ENCODE measurements around the gene SNX6.
"Not testable (repeated sequence)": the region's sequence is repeated elsewhere in the genome, so short reads cannot be mapped to it uniquely, and the experiment has no call there.

SNX6 gene

GRCh38 chr14:34562776-34563150 is 67.2 kb downstream of the SNX6 start:
- DNase-seq (ENCODE audit: low read depth in 2 of 2): no peak

GRCh38 chr14:34562037-34562775 is 67.7 kb downstream of the SNX6 start:
- not testable (repeated sequence) for DNase-seq (ENCODE audit: low read depth in 2 of 2)

- not testable (repeated sequence) for DNase-seq (ENCODE audit: low read depth in 2 of 2)
Observed at GRCh38 chr14:34556498-34556829, 73.5 kb downstream of the SNX6 start.

GRCh38 chr14:34555583-34556497 is 74.1 kb downstream of the SNX6 start:
- not testable (repeated sequence) for DNase-seq (ENCODE audit: low read depth in 2 of 2)

GRCh38 chr14:34554540-34555250 is 75.3 kb downstream of the SNX6 start:
- DNase-seq (ENCODE audit: low read depth in 2 of 2): no peak

- not testable (repeated sequence) for DNase-seq (ENCODE audit: low read depth in 2 of 2)
Observed at GRCh38 chr14:34549276-34549966, 80.5 kb downstream of the SNX6 start.

GRCh38 chr14:34548472-34548981 is 81.4 kb downstream of the SNX6 start:
- no peak for DNase-seq (ENCODE audit: low read depth in 2 of 2)

- not testable (repeated sequence) for DNase-seq (ENCODE audit: low read depth in 2 of 2)
Observed at GRCh38 chr14:34547136-34547520, 82.8 kb downstream of the SNX6 start.

- DNase-seq (ENCODE audit: low read depth in 2 of 2): not testable (repeated sequence)
Observed at GRCh38 chr14:34546272-34547135, 83.4 kb downstream of the SNX6 start.

GRCh38 chr14:34540181-34541059 is 89.5 kb downstream of the SNX6 start:
- DNase-seq (ENCODE audit: low read depth in 2 of 2): not testable (repeated sequence)

- peak; percentile 84 to 87 for DNase-seq (ENCODE audit: low read depth in 2 of 2)
Observed at GRCh38 chr14:34539407-34540180, 90.4 kb downstream of the SNX6 start, which contains the start of gene EAPP. TSS of gene EAPP (minus strand) at chr14:34539701. CDS start at chr14:34539628, 73 bp downstream.

- no peak for DNase-seq (ENCODE audit: low read depth in 2 of 2)
Observed at GRCh38 chr14:34538871-34539406, 91.0 kb downstream of the SNX6 start.

- DNase-seq (ENCODE audit: low read depth in 2 of 2): not testable (repeated sequence)
Observed at GRCh38 chr14:34538096-34538495, 91.9 kb downstream of the SNX6 start.

GRCh38 chr14:34537677-34538009 is 92.3 kb downstream of the SNX6 start:
- no peak for DNase-seq (ENCODE audit: low read depth in 2 of 2)

- peak in 1 of 2 experiments; percentile 21 for DNase-seq (ENCODE audit: low read depth in 2 of 2)
Observed at GRCh38 chr14:34536951-34537676, 92.8 kb downstream of the SNX6 start.

- no peak for DNase-seq (ENCODE audit: low read depth in 2 of 2)
Observed at GRCh38 chr14:34527591-34527990, 102.4 kb downstream of the SNX6 start.

- DNase-seq (ENCODE audit: low read depth in 2 of 2): not testable (repeated sequence)
Observed at GRCh38 chr14:34524216-34524615, 105.7 kb downstream of the SNX6 start.

GRCh38 chr14:34522496-34522895 is 107.5 kb downstream of the SNX6 start:
- no peak for DNase-seq (ENCODE audit: low read depth in 2 of 2)

Measured in fibroblast of skin of left biceps (primary cell).